ENCODE measurements around the gene ANKRD22. TPM values are rescaled to one million over a fixed set of nuclear protein-coding genes. Genes with fewer than 3 reads are reported as not detected.

The ANKRD22 gene
- total and polyA plus RNA-seq, 2 of the 8 experiments (the other 6 are each of a cell fraction or from before 2014, with no cell fraction given): 0.68 TPM; not detected in 1

DNA sequence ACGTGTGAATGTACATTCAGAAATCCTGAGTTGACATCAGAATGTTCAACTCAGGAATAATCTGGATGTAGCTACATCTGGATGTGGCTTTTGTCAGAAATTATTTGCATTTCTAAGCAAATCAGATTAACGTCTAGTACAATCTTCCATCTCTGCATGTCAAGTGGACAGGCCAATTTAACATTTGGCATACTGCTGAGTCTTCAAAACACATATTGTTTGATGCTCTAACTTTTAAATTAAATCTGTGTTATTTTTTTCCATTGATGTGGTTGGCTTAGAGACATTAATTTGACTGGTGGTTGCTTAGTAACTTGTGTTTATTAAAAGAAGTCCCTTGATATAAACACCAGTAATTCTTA is 31.8 kb upstream of the ANKRD22 start (continued):
- TF ChIP-seq, protein P1, sequence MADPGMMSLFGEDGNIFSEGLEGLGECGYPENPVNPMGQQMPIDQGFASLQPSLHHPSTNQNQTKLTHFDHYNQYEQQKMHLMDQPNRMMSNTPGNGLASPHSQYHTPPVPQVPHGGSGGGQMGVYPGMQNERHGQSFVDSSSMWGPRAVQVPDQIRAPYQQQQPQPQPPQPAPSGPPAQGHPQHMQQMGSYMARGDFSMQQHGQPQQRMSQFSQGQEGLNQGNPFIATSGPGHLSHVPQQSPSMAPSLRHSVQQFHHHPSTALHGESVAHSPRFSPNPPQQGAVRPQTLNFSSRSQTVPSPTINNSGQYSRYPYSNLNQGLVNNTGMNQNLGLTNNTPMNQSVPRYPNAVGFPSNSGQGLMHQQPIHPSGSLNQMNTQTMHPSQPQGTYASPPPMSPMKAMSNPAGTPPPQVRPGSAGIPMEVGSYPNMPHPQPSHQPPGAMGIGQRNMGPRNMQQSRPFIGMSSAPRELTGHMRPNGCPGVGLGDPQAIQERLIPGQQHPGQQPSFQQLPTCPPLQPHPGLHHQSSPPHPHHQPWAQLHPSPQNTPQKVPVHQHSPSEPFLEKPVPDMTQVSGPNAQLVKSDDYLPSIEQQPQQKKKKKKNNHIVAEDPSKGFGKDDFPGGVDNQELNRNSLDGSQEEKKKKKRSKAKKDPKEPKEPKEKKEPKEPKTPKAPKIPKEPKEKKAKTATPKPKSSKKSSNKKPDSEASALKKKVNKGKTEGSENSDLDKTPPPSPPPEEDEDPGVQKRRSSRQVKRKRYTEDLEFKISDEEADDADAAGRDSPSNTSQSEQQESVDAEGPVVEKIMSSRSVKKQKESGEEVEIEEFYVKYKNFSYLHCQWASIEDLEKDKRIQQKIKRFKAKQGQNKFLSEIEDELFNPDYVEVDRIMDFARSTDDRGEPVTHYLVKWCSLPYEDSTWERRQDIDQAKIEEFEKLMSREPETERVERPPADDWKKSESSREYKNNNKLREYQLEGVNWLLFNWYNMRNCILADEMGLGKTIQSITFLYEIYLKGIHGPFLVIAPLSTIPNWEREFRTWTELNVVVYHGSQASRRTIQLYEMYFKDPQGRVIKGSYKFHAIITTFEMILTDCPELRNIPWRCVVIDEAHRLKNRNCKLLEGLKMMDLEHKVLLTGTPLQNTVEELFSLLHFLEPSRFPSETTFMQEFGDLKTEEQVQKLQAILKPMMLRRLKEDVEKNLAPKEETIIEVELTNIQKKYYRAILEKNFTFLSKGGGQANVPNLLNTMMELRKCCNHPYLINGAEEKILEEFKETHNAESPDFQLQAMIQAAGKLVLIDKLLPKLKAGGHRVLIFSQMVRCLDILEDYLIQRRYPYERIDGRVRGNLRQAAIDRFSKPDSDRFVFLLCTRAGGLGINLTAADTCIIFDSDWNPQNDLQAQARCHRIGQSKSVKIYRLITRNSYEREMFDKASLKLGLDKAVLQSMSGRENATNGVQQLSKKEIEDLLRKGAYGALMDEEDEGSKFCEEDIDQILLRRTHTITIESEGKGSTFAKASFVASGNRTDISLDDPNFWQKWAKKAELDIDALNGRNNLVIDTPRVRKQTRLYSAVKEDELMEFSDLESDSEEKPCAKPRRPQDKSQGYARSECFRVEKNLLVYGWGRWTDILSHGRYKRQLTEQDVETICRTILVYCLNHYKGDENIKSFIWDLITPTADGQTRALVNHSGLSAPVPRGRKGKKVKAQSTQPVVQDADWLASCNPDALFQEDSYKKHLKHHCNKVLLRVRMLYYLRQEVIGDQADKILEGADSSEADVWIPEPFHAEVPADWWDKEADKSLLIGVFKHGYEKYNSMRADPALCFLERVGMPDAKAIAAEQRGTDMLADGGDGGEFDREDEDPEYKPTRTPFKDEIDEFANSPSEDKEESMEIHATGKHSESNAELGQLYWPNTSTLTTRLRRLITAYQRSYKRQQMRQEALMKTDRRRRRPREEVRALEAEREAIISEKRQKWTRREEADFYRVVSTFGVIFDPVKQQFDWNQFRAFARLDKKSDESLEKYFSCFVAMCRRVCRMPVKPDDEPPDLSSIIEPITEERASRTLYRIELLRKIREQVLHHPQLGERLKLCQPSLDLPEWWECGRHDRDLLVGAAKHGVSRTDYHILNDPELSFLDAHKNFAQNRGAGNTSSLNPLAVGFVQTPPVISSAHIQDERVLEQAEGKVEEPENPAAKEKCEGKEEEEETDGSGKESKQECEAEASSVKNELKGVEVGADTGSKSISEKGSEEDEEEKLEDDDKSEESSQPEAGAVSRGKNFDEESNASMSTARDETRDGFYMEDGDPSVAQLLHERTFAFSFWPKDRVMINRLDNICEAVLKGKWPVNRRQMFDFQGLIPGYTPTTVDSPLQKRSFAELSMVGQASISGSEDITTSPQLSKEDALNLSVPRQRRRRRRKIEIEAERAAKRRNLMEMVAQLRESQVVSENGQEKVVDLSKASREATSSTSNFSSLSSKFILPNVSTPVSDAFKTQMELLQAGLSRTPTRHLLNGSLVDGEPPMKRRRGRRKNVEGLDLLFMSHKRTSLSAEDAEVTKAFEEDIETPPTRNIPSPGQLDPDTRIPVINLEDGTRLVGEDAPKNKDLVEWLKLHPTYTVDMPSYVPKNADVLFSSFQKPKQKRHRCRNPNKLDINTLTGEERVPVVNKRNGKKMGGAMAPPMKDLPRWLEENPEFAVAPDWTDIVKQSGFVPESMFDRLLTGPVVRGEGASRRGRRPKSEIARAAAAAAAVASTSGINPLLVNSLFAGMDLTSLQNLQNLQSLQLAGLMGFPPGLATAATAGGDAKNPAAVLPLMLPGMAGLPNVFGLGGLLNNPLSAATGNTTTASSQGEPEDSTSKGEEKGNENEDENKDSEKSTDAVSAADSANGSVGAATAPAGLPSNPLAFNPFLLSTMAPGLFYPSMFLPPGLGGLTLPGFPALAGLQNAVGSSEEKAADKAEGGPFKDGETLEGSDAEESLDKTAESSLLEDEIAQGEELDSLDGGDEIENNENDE (IDR thresholded peaks at IDR 0.05; ENCODE audit: insufficient replicate concordance, low read length): no peak
- TF ChIP-seq NRF1 (IDR thresholded peaks at IDR 0.05; ENCODE audit: low read depth, low read length) (no peak), RAD21 (IDR thresholded peaks at IDR 0.05 in 1 of 2, conservative IDR thresholded peaks at IDR 0.05 in 1 of 2; ENCODE audit: low read depth in 2 of 2, low read length in 2 of 2) (no peak), POU5F1 (IDR thresholded peaks at IDR 0.05; ENCODE audit: low read depth, low read length) (no peak)
